Measurements from ENCODE around the gene EPHA5. TPM values are rescaled to one million over a fixed set of nuclear protein-coding genes. Genes with fewer than 3 reads are reported as not detected.

Gene EPHA5
- polyA plus RNA-seq, 1 donor (not counting 4 experiments of a cell fraction or from before 2014, with no cell fraction given), result not detected

DNA sequence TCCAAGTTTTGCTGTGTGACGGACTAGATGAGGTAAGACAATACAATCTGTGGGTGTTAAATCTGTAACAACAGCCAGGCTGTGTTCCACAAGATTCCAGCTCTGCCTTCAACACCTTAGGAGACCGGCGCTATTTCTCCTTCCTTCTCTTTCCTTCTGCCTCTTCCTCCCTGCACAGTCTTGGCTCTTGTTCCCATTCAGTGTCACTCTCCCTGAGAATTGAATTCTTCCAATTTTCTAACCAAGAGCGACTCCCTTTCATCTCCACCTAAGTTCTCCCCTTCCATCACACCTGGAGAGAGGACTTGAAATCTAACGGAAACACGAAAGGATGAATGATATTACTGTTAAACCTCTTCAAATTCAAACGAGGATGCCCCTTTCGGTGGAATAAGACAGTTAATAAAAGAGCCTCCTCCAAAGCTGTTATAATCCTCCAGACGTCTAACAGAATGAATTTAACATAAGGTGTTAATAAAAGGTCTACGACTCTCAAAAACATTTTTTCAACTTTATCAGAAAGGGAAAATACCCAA lies 2.7 kb downstream of the EPHA5 start:
- Histone ChIP-seq H3K9me1 (ENCODE audit: control insufficient read depth, extremely low read depth, insufficient read depth, low read length) (no peaks in the 10 kb centered on the region), H3K27me3 (ENCODE audit: control insufficient read depth, extremely low read depth, insufficient read depth, low read length) (peaks cover 42% of the 10 kb centered on the region), H3K4me1 (ENCODE audit: control insufficient read depth, extremely low read depth, insufficient read depth, low read length) (peaks cover 11% of the 10 kb centered on the region), H3K4me2 (ENCODE audit: control insufficient read depth, extremely low read depth, insufficient read depth, low read depth, low read length) (no peak overlapping the region), H3K9me3 (ENCODE audit: control insufficient read depth, low read depth, low read length) (no peaks in the 10 kb centered on the region), H3K4me3 (ENCODE audit: control insufficient read depth in 2 of 3, extremely low read depth in 1 of 3, insufficient read depth in 2 of 3, low read depth in 1 of 3, low read length in 3 of 3) (no peak overlapping the region), H3K36me3 (ENCODE audit: control insufficient read depth in 2 of 2, extremely low read depth in 1 of 2, insufficient read depth in 2 of 2, low read length in 2 of 2) (no peaks in the 10 kb centered on the region), H3K9ac (ENCODE audit: control insufficient read depth, extremely low read depth, insufficient read depth, low read length) (no peak overlapping the region), H3K79me2 (ENCODE audit: control insufficient read depth, insufficient read depth, low read length) (no peaks in the 10 kb centered on the region), H2AFZ (ENCODE audit: control insufficient read depth, low read length) (no peak overlapping the region), H4K20me1 (ENCODE audit: control insufficient read depth, extremely low read depth, insufficient read depth, low read length) (peaks cover 2% of the 10 kb centered on the region), H3K27ac (ENCODE audit: control insufficient read depth, insufficient read depth, low read length) (no peak overlapping the region)
- no peak for DNase-seq (ENCODE audit: low read depth, low spot score)
- no peak for FAIRE-seq
- dilution Hi-C loops (cut with MboI; ENCODE audit: extremely low pct_ligation_motif_present, low sequenced_read_pairs), result no loop called here
- TF ChIP-seq, protein P1, sequence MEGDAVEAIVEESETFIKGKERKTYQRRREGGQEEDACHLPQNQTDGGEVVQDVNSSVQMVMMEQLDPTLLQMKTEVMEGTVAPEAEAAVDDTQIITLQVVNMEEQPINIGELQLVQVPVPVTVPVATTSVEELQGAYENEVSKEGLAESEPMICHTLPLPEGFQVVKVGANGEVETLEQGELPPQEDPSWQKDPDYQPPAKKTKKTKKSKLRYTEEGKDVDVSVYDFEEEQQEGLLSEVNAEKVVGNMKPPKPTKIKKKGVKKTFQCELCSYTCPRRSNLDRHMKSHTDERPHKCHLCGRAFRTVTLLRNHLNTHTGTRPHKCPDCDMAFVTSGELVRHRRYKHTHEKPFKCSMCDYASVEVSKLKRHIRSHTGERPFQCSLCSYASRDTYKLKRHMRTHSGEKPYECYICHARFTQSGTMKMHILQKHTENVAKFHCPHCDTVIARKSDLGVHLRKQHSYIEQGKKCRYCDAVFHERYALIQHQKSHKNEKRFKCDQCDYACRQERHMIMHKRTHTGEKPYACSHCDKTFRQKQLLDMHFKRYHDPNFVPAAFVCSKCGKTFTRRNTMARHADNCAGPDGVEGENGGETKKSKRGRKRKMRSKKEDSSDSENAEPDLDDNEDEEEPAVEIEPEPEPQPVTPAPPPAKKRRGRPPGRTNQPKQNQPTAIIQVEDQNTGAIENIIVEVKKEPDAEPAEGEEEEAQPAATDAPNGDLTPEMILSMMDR (optimal IDR thresholded peaks at IDR 0.05 in 1 of 3, IDR thresholded peaks at IDR 0.05 in 1 of 3, conservative IDR thresholded peaks at IDR 0.05 in 1 of 3; ENCODE audit: extremely low read depth in 1 of 3, insufficient read depth in 2 of 3, low read length in 3 of 3), result no peak
- TF ChIP-seq EZH2 (IDR thresholded peaks at IDR 0.05; ENCODE audit: low read length), result no peak

DNA sequence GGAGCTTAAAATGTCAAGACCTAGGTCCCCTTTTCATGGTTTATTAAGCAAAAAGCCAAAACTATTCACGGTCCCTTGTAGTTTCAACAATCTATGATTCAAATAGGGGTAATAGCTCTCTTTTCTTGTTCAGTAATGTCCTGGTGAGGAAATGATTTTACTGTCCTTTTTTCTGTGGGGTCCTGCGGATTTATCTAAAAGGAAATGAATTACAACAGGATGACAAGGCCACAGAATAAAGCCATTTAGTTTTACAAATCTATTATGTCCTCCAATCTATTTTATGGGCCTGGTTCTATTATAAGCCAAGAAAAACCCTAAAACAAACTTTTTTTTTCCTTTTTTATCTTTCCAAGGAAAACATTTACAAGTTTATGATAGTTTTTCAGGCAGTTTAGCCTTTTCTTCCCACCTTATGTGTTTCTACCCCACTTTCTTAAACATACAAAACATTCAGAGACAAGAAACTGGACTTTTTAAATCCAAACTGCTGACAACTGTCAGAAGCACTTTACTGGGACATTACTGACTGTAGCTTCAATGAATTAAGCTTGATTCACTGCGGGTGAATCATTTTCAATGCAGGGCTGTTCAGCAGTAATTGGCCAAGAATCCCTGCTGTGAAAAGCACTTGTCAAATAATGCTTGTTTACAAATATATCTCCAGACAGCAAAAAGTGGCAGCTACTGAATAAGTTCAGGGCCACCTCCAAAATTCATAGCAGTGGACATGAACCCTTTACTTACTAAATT lies 4.3 kb downstream of the EPHA5 start:
- H3K36me3 ChIP-seq (ENCODE audit: control insufficient read depth in 2 of 2, extremely low read depth in 1 of 2, insufficient read depth in 2 of 2, low read length in 2 of 2), result no peaks in the 10 kb centered on the region
- peaks cover 11% of the 10 kb centered on the region for H3K4me1 ChIP-seq (ENCODE audit: control insufficient read depth, extremely low read depth, insufficient read depth, low read length)
- TF ChIP-seq EZH2 (IDR thresholded peaks at IDR 0.05; ENCODE audit: low read length), result no peak
- TF ChIP-seq, protein P1 (optimal IDR thresholded peaks at IDR 0.05 in 1 of 3, IDR thresholded peaks at IDR 0.05 in 1 of 3, conservative IDR thresholded peaks at IDR 0.05 in 1 of 3; ENCODE audit: extremely low read depth in 1 of 3, insufficient read depth in 2 of 3, low read length in 3 of 3), result no peak
- no peaks in the 10 kb centered on the region for H3K9me3 ChIP-seq (ENCODE audit: control insufficient read depth, low read depth, low read length)
- peaks cover 38% of the 10 kb centered on the region for H3K27me3 ChIP-seq (ENCODE audit: control insufficient read depth, extremely low read depth, insufficient read depth, low read length)
- H3K79me2 ChIP-seq (ENCODE audit: control insufficient read depth, insufficient read depth, low read length), result no peaks in the 10 kb centered on the region
- H3K4me2 ChIP-seq (ENCODE audit: control insufficient read depth, extremely low read depth, insufficient read depth, low read depth, low read length), result no peak overlapping the region
- no peak overlapping the region for H3K9ac ChIP-seq (ENCODE audit: control insufficient read depth, extremely low read depth, insufficient read depth, low read length)
- H3K4me3 ChIP-seq (ENCODE audit: control insufficient read depth in 2 of 3, extremely low read depth in 1 of 3, insufficient read depth in 2 of 3, low read depth in 1 of 3, low read length in 3 of 3), result no peak overlapping the region
- no peak overlapping the region for H2AFZ ChIP-seq (ENCODE audit: control insufficient read depth, low read length)
- FAIRE-seq (no peak), DNase-seq (ENCODE audit: low read depth, low spot score) (no peak)
- H3K27ac ChIP-seq (ENCODE audit: control insufficient read depth, insufficient read depth, low read length), result no peak overlapping the region
- peaks cover 2% of the 10 kb centered on the region for H4K20me1 ChIP-seq (ENCODE audit: control insufficient read depth, extremely low read depth, insufficient read depth, low read length)
- H3K9me1 ChIP-seq (ENCODE audit: control insufficient read depth, extremely low read depth, insufficient read depth, low read length), result no peaks in the 10 kb centered on the region
- dilution Hi-C loops (cut with MboI; ENCODE audit: extremely low pct_ligation_motif_present, low sequenced_read_pairs), result no loop called here

Measured in keratinocyte (primary cell).